Naive B cell (primary cell): Measurements from ENCODE around the gene NEIL3. TPM values are rescaled to one million over a fixed set of nuclear protein-coding genes. Genes with fewer than 3 reads are reported as not detected.

Experiments
- ATAC-seq, 2 donors: fragments of 150-1000 bp; cut with Tn5 transposase; 2 replicates each; pipeline ENCODE4 v1.10.0; 2021; ENCODE audit warnings: low read depth in 2 of 2, mild to moderate bottlenecking in 2 of 2, moderate library complexity in 2 of 2
- DNase-seq: peaks from one replicate; pipeline ENCODE4 v3.0.0; 2022
- H3K27ac Mint-ChIP-seq, 6 donors: one replicate each; pipeline ENCODE4 v1.8.0; 2020 to 2022; ENCODE audit warnings: mild to moderate bottlenecking in 6 of 6, mixed read lengths in 6 of 6, moderate library complexity in 5 of 6, inconsistent platforms in 2 of 6
- H3K27me3 Mint-ChIP-seq, 3 donors: one replicate each; pipeline ENCODE4 v1.8.0; 2021 to 2022; ENCODE audit warnings: mixed read lengths in 3 of 3, mild to moderate bottlenecking in 1 of 3
- H3K36me3 Mint-ChIP-seq, 2 donors: one replicate each; pipeline ENCODE4 v1.8.0; 2020 to 2022; ENCODE audit warnings: mixed read lengths in 2 of 2, inconsistent platforms in 1 of 2, mild to moderate bottlenecking in 1 of 2
- H3K4me1 Mint-ChIP-seq, 3 donors: one replicate each; pipeline ENCODE4 v1.8.0; 2020 to 2022; ENCODE audit warnings: mixed read lengths in 3 of 3, inconsistent platforms in 1 of 3, mild to moderate bottlenecking in 1 of 3, moderate library complexity in 1 of 3
- H3K4me3 Mint-ChIP-seq, 8 donors: one replicate each; pipeline ENCODE4 v1.8.0; 2020 to 2022; ENCODE audit warnings: mild to moderate bottlenecking in 8 of 8, mixed read lengths in 8 of 8, moderate library complexity in 8 of 8, inconsistent platforms in 2 of 8
- H3K9me3 Mint-ChIP-seq, 7 donors: one replicate each; pipeline ENCODE4 v1.8.0; 2020 to 2022; ENCODE audit warnings: mixed read lengths in 7 of 7, mild to moderate bottlenecking in 5 of 7, inconsistent platforms in 2 of 7, moderate library complexity in 1 of 7
- polyA plus RNA-seq, 6 donors: library from polyadenylated mRNA; unstranded; fragments of 300-500 nt; fragmentation: Illumina TruSeq; gene quantifications; one replicate each; pipeline ENCODE4 v1.2.3, GENCODE V29; 2021; ENCODE audit warnings: low read depth in 6 of 6

NEIL3 gene
- under 1 TPM in 1 of 6 donors, not detected in 5; 0.13 TPM for polyA plus RNA-seq

- Mint-ChIP-seq H3K27ac (peak within 1 kb of the TSS in 3 of 6 donors; percentile 7 to 90 (median 75)), H3K27me3 (no peaks in the 10 kb centered on the region), H3K9me3 (no peaks in the 10 kb centered on the region), H3K36me3 (no peaks in the 10 kb centered on the region), H3K4me1 (peaks cover 5 to 14% (median 11%) of the 10 kb centered on the region in 3 donors), H3K4me3 (peak within 1 kb of the TSS; percentile 74 to 96 (median 92))
- peak; percentile 90 to 92 for ATAC-seq
- DNase-seq = peak; percentile 80
Observed at GRCh38 chr4:177309522-177310371, at the start of gene NEIL3. TSS of gene NEIL3 (plus strand) at chr4:177309874. CDS start at chr4:177309954, 80 bp downstream.

- no peaks in the 10 kb centered on the region for H3K4me1 Mint-ChIP-seq
- H3K27ac Mint-ChIP-seq = no peak overlapping the region
- H3K9me3 Mint-ChIP-seq = peaks cover 0 to 3% (median 0%) of the 10 kb centered on the region in 7 donors
- ATAC-seq = no peak
- no peak for DNase-seq
- peaks cover 0 to 14% (median 6%) of the 10 kb centered on the region in 3 donors for H3K27me3 Mint-ChIP-seq
- H3K4me3 Mint-ChIP-seq = no peak overlapping the region
- no peaks in the 10 kb centered on the region for H3K36me3 Mint-ChIP-seq
Observed at GRCh38 chr4:177263818-177264217, 45.9 kb upstream of the NEIL3 start.

GRCh38 chr4:177264788-177265422, 44.8 kb upstream of the NEIL3 start:
- Mint-ChIP-seq H3K27me3 (peaks cover 0 to 14% (median 4%) of the 10 kb centered on the region in 3 donors), H3K36me3 (no peaks in the 10 kb centered on the region), H3K27ac (no peak overlapping the region), H3K4me1 (no peaks in the 10 kb centered on the region), H3K9me3 (peaks cover 0 to 3% (median 0%) of the 10 kb centered on the region in 7 donors), H3K4me3 (no peak overlapping the region)
- DNase-seq (no peak), ATAC-seq (no peak)

- H3K36me3 Mint-ChIP-seq = no peaks in the 10 kb centered on the region
- no peak overlapping the region for H3K27ac Mint-ChIP-seq
- DNase-seq (no peak), ATAC-seq (no peak)
- H3K9me3 Mint-ChIP-seq = no peaks in the 10 kb centered on the region
- peaks cover 0 to 14% (median 0%) of the 10 kb centered on the region in 3 donors for H3K27me3 Mint-ChIP-seq
- no peaks in the 10 kb centered on the region for H3K4me1 Mint-ChIP-seq
- H3K4me3 Mint-ChIP-seq = no peak overlapping the region
Observed at GRCh38 chr4:177265729-177266128, 43.9 kb upstream of the NEIL3 start.

- no peak overlapping the region for H3K27ac Mint-ChIP-seq
- no peaks in the 10 kb centered on the region for H3K36me3 Mint-ChIP-seq
- H3K4me3 Mint-ChIP-seq = no peak overlapping the region
- no peaks in the 10 kb centered on the region for H3K9me3 Mint-ChIP-seq
- DNase-seq (no peak), ATAC-seq (no peak)
- no peaks in the 10 kb centered on the region for H3K4me1 Mint-ChIP-seq
- peaks cover 0 to 6% (median 0%) of the 10 kb centered on the region in 3 donors for H3K27me3 Mint-ChIP-seq
Observed at GRCh38 chr4:177266506-177266905, 43.2 kb upstream of the NEIL3 start.

- Mint-ChIP-seq H3K27me3 (no peaks in the 10 kb centered on the region), H3K4me3 (no peak overlapping the region), H3K4me1 (no peaks in the 10 kb centered on the region), H3K36me3 (no peaks in the 10 kb centered on the region), H3K9me3 (no peaks in the 10 kb centered on the region), H3K27ac (no peak overlapping the region)
- DNase-seq (no peak), ATAC-seq (no peak)
Observed at GRCh38 chr4:177267911-177268310, 41.8 kb upstream of the NEIL3 start.

- Mint-ChIP-seq H3K4me1 (no peaks in the 10 kb centered on the region), H3K4me3 (no peak overlapping the region), H3K27me3 (no peaks in the 10 kb centered on the region), H3K27ac (no peak overlapping the region), H3K9me3 (no peaks in the 10 kb centered on the region), H3K36me3 (no peaks in the 10 kb centered on the region)
- no peak for DNase-seq
- no peak for ATAC-seq
Observed at GRCh38 chr4:177271091-177271490, 38.6 kb upstream of the NEIL3 start.

- Mint-ChIP-seq H3K4me3 (no peak overlapping the region), H3K4me1 (no peaks in the 10 kb centered on the region), H3K36me3 (no peaks in the 10 kb centered on the region), H3K27me3 (no peaks in the 10 kb centered on the region), H3K27ac (no peak overlapping the region), H3K9me3 (no peaks in the 10 kb centered on the region)
- DNase-seq = no peak
- no peak for ATAC-seq
Observed at GRCh38 chr4:177271915-177272766, 37.5 kb upstream of the NEIL3 start.

- Mint-ChIP-seq H3K36me3 (no peaks in the 10 kb centered on the region), H3K27ac (no peak overlapping the region), H3K4me1 (no peaks in the 10 kb centered on the region), H3K27me3 (no peaks in the 10 kb centered on the region), H3K4me3 (no peak overlapping the region), H3K9me3 (peaks cover 0 to 5% (median 0%) of the 10 kb centered on the region in 7 donors)
- ATAC-seq (no peak), DNase-seq (no peak)
Observed at GRCh38 chr4:177275999-177276398, 33.7 kb upstream of the NEIL3 start.

- H3K27ac Mint-ChIP-seq = no peak overlapping the region
- no peak overlapping the region for H3K4me3 Mint-ChIP-seq
- DNase-seq (no peak), ATAC-seq (no peak)
- H3K27me3 Mint-ChIP-seq = no peaks in the 10 kb centered on the region
- no peaks in the 10 kb centered on the region for H3K36me3 Mint-ChIP-seq
- peaks cover 0 to 5% (median 0%) of the 10 kb centered on the region in 7 donors for H3K9me3 Mint-ChIP-seq
- H3K4me1 Mint-ChIP-seq = no peaks in the 10 kb centered on the region
Observed at GRCh38 chr4:177281351-177281909, 28.2 kb upstream of the NEIL3 start.

GRCh38 chr4:177282284-177282835, 27.3 kb upstream of the NEIL3 start:
- no peaks in the 10 kb centered on the region for H3K27me3 Mint-ChIP-seq
- H3K4me1 Mint-ChIP-seq = no peaks in the 10 kb centered on the region
- DNase-seq (no peak), ATAC-seq (no peak)
- H3K4me3 Mint-ChIP-seq = no peak overlapping the region
- H3K36me3 Mint-ChIP-seq = no peaks in the 10 kb centered on the region
- no peak overlapping the region for H3K27ac Mint-ChIP-seq
- peaks cover 0 to 5% (median 0%) of the 10 kb centered on the region in 7 donors for H3K9me3 Mint-ChIP-seq

GRCh38 chr4:177283167-177283566, 26.5 kb upstream of the NEIL3 start:
- Mint-ChIP-seq H3K4me3 (no peak overlapping the region), H3K36me3 (no peaks in the 10 kb centered on the region), H3K27me3 (no peaks in the 10 kb centered on the region), H3K9me3 (peaks cover 0 to 5% (median 0%) of the 10 kb centered on the region in 7 donors), H3K4me1 (no peaks in the 10 kb centered on the region), H3K27ac (no peak overlapping the region)
- no peak for DNase-seq
- no peak for ATAC-seq

GRCh38 chr4:177285953-177286352, 23.7 kb upstream of the NEIL3 start:
- DNase-seq (no peak), ATAC-seq (no peak)
- no peaks in the 10 kb centered on the region for H3K4me1 Mint-ChIP-seq
- no peaks in the 10 kb centered on the region for H3K36me3 Mint-ChIP-seq
- H3K9me3 Mint-ChIP-seq = no peaks in the 10 kb centered on the region
- H3K4me3 Mint-ChIP-seq = no peak overlapping the region
- H3K27me3 Mint-ChIP-seq = no peaks in the 10 kb centered on the region
- peak overlapping the region in 1 of 6 donors; percentile 58 for H3K27ac Mint-ChIP-seq
